IMR-90 (cell line): ENCODE measurements around the gene CKS1B. TPM values are rescaled to one million over a fixed set of nuclear protein-coding genes. Genes with fewer than 3 reads are reported as not detected.
A peak's percentile ranks its signal among the peaks of the same experiment; 100 is the strongest.

ENCODE experiments used
- ATAC-seq: fragments of 200-7000 bp; cut with Tn5 transposase; 2 replicates; pipeline ENCODE4 v1.9.1; 2020; ENCODE audit warnings: low read depth, mild to moderate bottlenecking, moderate library complexity
- BruUV-seq: library from RNA; stranded (reverse); fragments of 400-500 nt; replicated peaks from 2 replicates; lab custom pipeline; 2021; lab: Mats Ljungman, UMichigan
- CTCF ChIA-PET: fragments of 300-600 bp; formaldehyde crosslinking; extraction: SDS; loops from one replicate; lab custom pipeline; 2021; ENCODE audit warnings: antibody characterized with exemption; lab: Yijun Ruan, JAX
- POLR2A ChIA-PET: fragments of 300-600 bp; sonication (Branson Sonifier 250); formaldehyde crosslinking; loops from one replicate; lab custom pipeline; 2022; ENCODE audit warnings: antibody characterized with exemption; ENCODE audit not compliant: unreplicated experiment; lab: Charles Lee
- DNase-seq: peaks from one replicate; pipeline ENCODE4 v3.0.0; 2013
- H2AFZ ChIP-seq: replicated peaks from 2 replicates; pipeline ENCODE3; 2013; ENCODE audit warnings: low read length, mild to moderate bottlenecking; ENCODE audit not compliant: poor library complexity
- H2AK5ac ChIP-seq: 2 replicates; pipeline ENCODE4 v1.6.1; 2013; ENCODE audit warnings: low read depth, low read length, inconsistent platforms
- H2AK9ac ChIP-seq: replicated peaks from 2 replicates; pipeline ENCODE3; 2013; ENCODE audit warnings: mild to moderate bottlenecking, low read depth, low read length, moderate library complexity; ENCODE audit not compliant: poor library complexity
- H2BK120ac ChIP-seq: 2 replicates; pipeline ENCODE4 v1.6.1; 2013; ENCODE audit warnings: low read depth, low read length, inconsistent platforms
- H2BK15ac ChIP-seq: 3 replicates; pipeline ENCODE4 v1.6.1; 2013; ENCODE audit warnings: low read depth, low read length, inconsistent platforms
- H2BK20ac ChIP-seq: 2 replicates; pipeline ENCODE4 v1.6.1; 2013; ENCODE audit warnings: low read depth, mild to moderate bottlenecking, inconsistent platforms, low read length, moderate library complexity
- H2BK5ac ChIP-seq: 2 replicates; pipeline ENCODE4 v1.6.1; 2013; ENCODE audit warnings: mild to moderate bottlenecking, low read depth, low read length, inconsistent platforms; ENCODE audit not compliant: poor library complexity, severe bottlenecking
- H3K14ac ChIP-seq: replicated peaks from 2 replicates; pipeline ENCODE4 v1.6.1; 2013; ENCODE audit warnings: low read depth, low read length, inconsistent platforms
- H3K18ac ChIP-seq: 2 replicates; pipeline ENCODE4 v1.6.1; 2013; ENCODE audit warnings: low read depth, low read length, control low read depth
- H3K23ac ChIP-seq: 2 replicates; pipeline ENCODE4 v1.6.1; 2013; ENCODE audit warnings: low read depth, low read length, inconsistent platforms
- H3K27ac ChIP-seq: 2 replicates; pipeline ENCODE4 v1.5.1; 2013; ENCODE audit warnings: mild to moderate bottlenecking, control low read depth, low read length; ENCODE audit not compliant: insufficient read depth
- H3K27me3 ChIP-seq: 2 replicates; pipeline ENCODE4 v1.6.1; 2013; ENCODE audit warnings: low read length; ENCODE audit not compliant: control insufficient read depth, insufficient read depth
- H3K36me3 ChIP-seq: 2 replicates; pipeline ENCODE4 v1.6.1; 2013; ENCODE audit warnings: low read length, mixed read lengths; ENCODE audit not compliant: control insufficient read depth, insufficient read depth
- H3K4ac ChIP-seq: 2 replicates; pipeline ENCODE4 v1.6.1; 2013; ENCODE audit warnings: low read depth, low read length, inconsistent platforms
- H3K4me1 ChIP-seq: 2 replicates; pipeline ENCODE4 v1.6.1; 2013; ENCODE audit warnings: low read length, mixed read lengths; ENCODE audit not compliant: control insufficient read depth, insufficient read depth
- H3K4me2 ChIP-seq: 2 replicates; pipeline ENCODE4 v1.6.1; 2013; ENCODE audit warnings: low read depth, mild to moderate bottlenecking, control low read depth, low read length, moderate library complexity
- H3K4me3 ChIP-seq: 2 replicates; pipeline ENCODE4 v1.5.1; 2013; ENCODE audit warnings: low read depth, mild to moderate bottlenecking, control low read depth, low read length, moderate library complexity; ENCODE audit not compliant: insufficient read depth
- H3K56ac ChIP-seq: 2 replicates; pipeline ENCODE4 v1.6.1; 2013; ENCODE audit warnings: low read length, inconsistent platforms; ENCODE audit not compliant: insufficient read depth; ENCODE audit errors: extremely low read depth
- H3K79me1 ChIP-seq, 2 experiments: 2 replicates each; pipeline ENCODE4 v1.6.1; 2013; ENCODE audit warnings: low read length in 2 of 2, inconsistent platforms in 1 of 2, low read depth in 1 of 2
- H3K9ac ChIP-seq: 2 replicates; pipeline ENCODE4 v1.6.1; 2013; ENCODE audit warnings: low read depth, low read length, control low read depth
- H3K9me1 ChIP-seq: 2 replicates; pipeline ENCODE4 v1.6.1; 2013; ENCODE audit warnings: low read length, inconsistent platforms; ENCODE audit not compliant: insufficient read depth
- H3K9me3 ChIP-seq: 2 replicates; pipeline ENCODE4 v1.6.1; 2013; ENCODE audit warnings: low read length; ENCODE audit not compliant: control insufficient read depth, insufficient read depth
- H4K20me1 ChIP-seq: 2 replicates; pipeline ENCODE4 v1.6.1; 2013; ENCODE audit warnings: low read length, inconsistent platforms; ENCODE audit not compliant: insufficient read depth
- H4K5ac ChIP-seq: 2 replicates; pipeline ENCODE4 v1.6.1; 2013; ENCODE audit warnings: mild to moderate bottlenecking, low read depth, low read length, control low read depth
- H4K8ac ChIP-seq, 2 experiments: 2 replicates each; pipeline ENCODE4 v1.6.1; 2013; ENCODE audit warnings: low read depth in 2 of 2, low read length in 2 of 2, control low read depth in 1 of 2, inconsistent platforms in 1 of 2
- H4K91ac ChIP-seq: 2 replicates; pipeline ENCODE4 v1.6.1; 2013; ENCODE audit warnings: low read depth, low read length, inconsistent platforms; ENCODE audit not compliant: insufficient read depth
- BHLHE40 ChIP-seq: fragments of 150-350 bp; IDR thresholded peaks from 2 replicates; pipeline ENCODE4 v1.6.1; 2016; ENCODE audit warnings: mild to moderate bottlenecking, low read depth, low read length
- CEBPB ChIP-seq: IDR thresholded peaks from 2 replicates; pipeline ENCODE4 v1.6.1; 2012; ENCODE audit warnings: low read depth, low read length, improper control_type of control experiment
- CHD1 ChIP-seq: IDR thresholded peaks from 2 replicates; pipeline ENCODE4 v1.6.1; 2012; ENCODE audit warnings: low read depth, low read length, improper control_type of control experiment
- CTCF ChIP-seq: conservative IDR thresholded peaks from 2 replicates; pipeline ENCODE4 v1.5.1; 2012; ENCODE audit warnings: mild to moderate bottlenecking, low read depth, low read length, improper control_type of control experiment
- ELK1 ChIP-seq: fragments of 150-350 bp; IDR thresholded peaks from 2 replicates; pipeline ENCODE4 v1.6.1; 2016; ENCODE audit warnings: low read depth, mild to moderate bottlenecking, low read length, moderate library complexity, borderline replicate concordance
- FOS ChIP-seq: fragments of 150-350 bp; IDR thresholded peaks from 2 replicates; pipeline ENCODE4 v1.6.1; 2016; ENCODE audit warnings: low read depth, low read length
- MAFK ChIP-seq: IDR thresholded peaks from 2 replicates; pipeline ENCODE4 v1.6.1; 2012; ENCODE audit warnings: low read depth, low read length, improper control_type of control experiment
- MAZ ChIP-seq: IDR thresholded peaks from 2 replicates; pipeline ENCODE4 v1.6.1; 2012; ENCODE audit warnings: low read depth, mild to moderate bottlenecking, low read length, improper control_type of control experiment, moderate library complexity, borderline replicate concordance
- MXI1 ChIP-seq: IDR thresholded peaks from 2 replicates; pipeline ENCODE4 v1.6.1; 2012; ENCODE audit warnings: low read depth, mild to moderate bottlenecking, low read length, moderate library complexity, borderline replicate concordance
- NFE2L2 ChIP-seq: fragments of 150-350 bp; IDR thresholded peaks from 2 replicates; pipeline ENCODE4 v1.6.1; 2016; ENCODE audit warnings: low read depth, mild to moderate bottlenecking, low read length
- POLR2A ChIP-seq: IDR thresholded peaks from 2 replicates; pipeline ENCODE4 v1.6.1; 2012; ENCODE audit warnings: mild to moderate bottlenecking, low read depth, low read length
- RAD21 ChIP-seq: IDR thresholded peaks from 2 replicates; pipeline ENCODE4 v1.6.1; 2012; ENCODE audit warnings: low read length, improper control_type of control experiment
- RCOR1 ChIP-seq: IDR thresholded peaks from 2 replicates; pipeline ENCODE4 v1.6.1; 2012; ENCODE audit warnings: mild to moderate bottlenecking, low read length, improper control_type of control experiment; ENCODE audit not compliant: insufficient replicate concordance
- RFX5 ChIP-seq: IDR thresholded peaks from 2 replicates; pipeline ENCODE4 v1.8.0; 2012; ENCODE audit warnings: low read depth, mild to moderate bottlenecking, low read length, moderate library complexity
- SMC3 ChIP-seq: fragments of 150-350 bp; IDR thresholded peaks from 2 replicates; pipeline ENCODE4 v1.6.1; 2016; ENCODE audit warnings: low read depth, mild to moderate bottlenecking, antibody characterized with exemption, low read length, moderate library complexity
- WGBS, 2 experiments: methylation state at CpG; one replicate each; pipeline versions ENCODE4 v1.1.5 to v1.1.7; 2013; ENCODE audit warnings: missing lambda C conversion rate in 2 of 2; ENCODE audit not compliant: insufficient read length in 1 of 2; ENCODE audit errors: extremely low coverage in 2 of 2; 5-methylcytosine and 5-hydroxymethylcytosine counted together
- dilution Hi-C: fragments of 300-500 bp; cut with HindIII; formaldehyde crosslinking; loops from one replicate; pipeline ENCODE4 v1.14.3; 2018; ENCODE audit warnings: low sequenced_read_pairs; ENCODE audit not compliant: unreplicated experiment
- in situ Hi-C: fragments of 300-500 bp; cut with MboI; formaldehyde crosslinking; loops from 3 replicates; pipeline ENCODE4 v1.14.3; 2019; ENCODE audit warnings: low sequenced_read_pairs, inconsistent platforms, mixed read lengths
- intact Hi-C: fragments of 100-400 bp; cut with micrococcal nuclease; formaldehyde crosslinking; loops from 2 replicates; pipeline ENCODE4 v1.10.0; 2022
- polyA plus RNA-seq, 3 experiments: library from polyadenylated mRNA; depleted of rRNA; stranded (reverse); fragments of >200 nt; gene quantifications; 2 replicates each; pipeline ENCODE4 v1.2.3, GENCODE V29; 2012; ENCODE audit warnings: low replicate concordance in 1 of 3
- total RNA-seq: library from RNA; depleted of rRNA; stranded (reverse); fragments of >200 nt; gene quantifications from 2 replicates; pipeline ENCODE4 v1.2.3, GENCODE V29; 2012

Gene CKS1B
- total and polyA plus RNA-seq, 2 of the 4 experiments (the other 2 are of a cell fraction): 140 to 195 TPM

- intact Hi-C loops (no loop called here), in situ Hi-C loops (no loop called here), dilution Hi-C loops (no loop called here)
- Histone ChIP-seq H3K4me3 (no peak overlapping the region), H4K5ac (no peak overlapping the region), H2BK15ac (no peak overlapping the region), H3K27me3 (peaks cover 21% of the 10 kb centered on the region), H2BK5ac (no peak overlapping the region), H2BK120ac (no peak overlapping the region), H3K79me1 (no peaks in the 10 kb centered on the region), H3K4me2 (no peak overlapping the region), H3K36me3 (no peaks in the 10 kb centered on the region), H4K8ac (no peak overlapping the region), H3K27ac (no peak overlapping the region), H2BK20ac (no peak overlapping the region), H4K91ac (no peak overlapping the region), H2AK5ac (no peak overlapping the region), H3K56ac (no peak overlapping the region), H2AK9ac (peak overlapping the region; percentile 42), H3K9me3 (no peaks in the 10 kb centered on the region), H3K9me1 (peaks cover 4% of the 10 kb centered on the region), H3K4ac (no peak overlapping the region), H3K14ac (no peak overlapping the region; the same call in 1 of the 2 replicates), H3K9ac (no peak overlapping the region), H2AFZ (peak overlapping the region; percentile 65), H3K18ac (no peak overlapping the region), H3K4me1 (peaks cover 3% of the 10 kb centered on the region; the same call in 1 of the 2 replicates), H3K23ac (no peak overlapping the region), H4K20me1 (no peaks in the 10 kb centered on the region; the same call in 1 of the 2 replicates)
- CTCF ChIA-PET: no interaction called here
- TF ChIP-seq CTCF: no peak
- no peak for TF ChIP-seq BHLHE40
- TF ChIP-seq NFE2L2: no peak
- TF ChIP-seq POLR2A: no peak
- no peak for TF ChIP-seq CEBPB
- TF ChIP-seq SMC3: no peak
- 0 out of 2 replicates have a peak, but pooled peaks have one; percentile 9 for TF ChIP-seq FOS
- no peak for TF ChIP-seq RAD21
- no peak for TF ChIP-seq MAFK
- no peak for TF ChIP-seq RCOR1
- no peak for TF ChIP-seq CHD1
- TF ChIP-seq MAZ: no peak
- peak; percentile 49; the same call in 1 of the 2 replicates for TF ChIP-seq RFX5
- no peak for TF ChIP-seq ELK1
- TF ChIP-seq MXI1: no peak
- DNase-seq: peak; percentile 14
- no peak; the same call in 1 of the 2 replicates for ATAC-seq
- no TSS peak for BruUV-seq
- 86% methylated on average over 4 of the region's 6 CpGs; no CpG with 5 or more reads in 1 of the 2 experiments for WGBS, 2 experiments
- POLR2A ChIA-PET: no interaction called here
Measured at GRCh38 chr1:155026588-155026987, 52.1 kb downstream of the CKS1B start.
